GM23338 (cell line): ENCODE results near the gene NTNG2.

Experiments used
- CREB1 ChIP-seq: fragments of 250-450 bp; sonication (Bioruptor Pico); IDR thresholded peaks from 2 replicates; pipeline ENCODE4 v1.5.0; 2020; ENCODE audit warnings: low read depth, mild to moderate bottlenecking, moderate library complexity
- CTCF ChIP-seq, 2 experiments: fragments of 200-600 bp in 1 of 2; sonication (generic) in 1 of 2; conservative IDR thresholded peaks; 2 replicates each; pipeline versions ENCODE4 v1.5.1 to v1.6.1; 2016 to 2017; ENCODE audit warnings: antibody characterized with exemption in 2 of 2, low read depth in 2 of 2, mild to moderate bottlenecking in 2 of 2, moderate library complexity in 1 of 2
- EZH2 ChIP-seq: fragments of 200-600 bp; sonication (generic); IDR thresholded peaks from one replicate; pipeline ENCODE4 v1.8.0; 2017; ENCODE audit warnings: antibody characterized with exemption, mild to moderate bottlenecking, low read depth; ENCODE audit not compliant: unreplicated experiment
- EZH2phosphoT487 ChIP-seq: fragments of 200-600 bp; sonication (generic); IDR thresholded peaks from one replicate; pipeline ENCODE4 v1.8.1; 2018; ENCODE audit warnings: antibody characterized with exemption; ENCODE audit not compliant: unreplicated experiment
- JUNB ChIP-seq: IDR thresholded peaks from one replicate; pipeline ENCODE4 v1.6.1; 2016; ENCODE audit warnings: antibody characterized with exemption; ENCODE audit not compliant: unreplicated experiment
- POLR2AphosphoS5 ChIP-seq: IDR thresholded peaks from 2 replicates; pipeline ENCODE4 v1.6.1; 2016; ENCODE audit warnings: antibody characterized with exemption, low read depth
- STAT1 ChIP-seq: IDR thresholded peaks from one replicate; pipeline ENCODE4 v1.6.1; 2016; ENCODE audit warnings: antibody characterized with exemption; ENCODE audit not compliant: unreplicated experiment
- TF ChIP-seq, protein P1 (sequence below): IDR thresholded peaks from one replicate; pipeline ENCODE4 v1.6.1; 2018; ENCODE audit warnings: antibody characterized with exemption; ENCODE audit not compliant: unreplicated experiment

DNA sequence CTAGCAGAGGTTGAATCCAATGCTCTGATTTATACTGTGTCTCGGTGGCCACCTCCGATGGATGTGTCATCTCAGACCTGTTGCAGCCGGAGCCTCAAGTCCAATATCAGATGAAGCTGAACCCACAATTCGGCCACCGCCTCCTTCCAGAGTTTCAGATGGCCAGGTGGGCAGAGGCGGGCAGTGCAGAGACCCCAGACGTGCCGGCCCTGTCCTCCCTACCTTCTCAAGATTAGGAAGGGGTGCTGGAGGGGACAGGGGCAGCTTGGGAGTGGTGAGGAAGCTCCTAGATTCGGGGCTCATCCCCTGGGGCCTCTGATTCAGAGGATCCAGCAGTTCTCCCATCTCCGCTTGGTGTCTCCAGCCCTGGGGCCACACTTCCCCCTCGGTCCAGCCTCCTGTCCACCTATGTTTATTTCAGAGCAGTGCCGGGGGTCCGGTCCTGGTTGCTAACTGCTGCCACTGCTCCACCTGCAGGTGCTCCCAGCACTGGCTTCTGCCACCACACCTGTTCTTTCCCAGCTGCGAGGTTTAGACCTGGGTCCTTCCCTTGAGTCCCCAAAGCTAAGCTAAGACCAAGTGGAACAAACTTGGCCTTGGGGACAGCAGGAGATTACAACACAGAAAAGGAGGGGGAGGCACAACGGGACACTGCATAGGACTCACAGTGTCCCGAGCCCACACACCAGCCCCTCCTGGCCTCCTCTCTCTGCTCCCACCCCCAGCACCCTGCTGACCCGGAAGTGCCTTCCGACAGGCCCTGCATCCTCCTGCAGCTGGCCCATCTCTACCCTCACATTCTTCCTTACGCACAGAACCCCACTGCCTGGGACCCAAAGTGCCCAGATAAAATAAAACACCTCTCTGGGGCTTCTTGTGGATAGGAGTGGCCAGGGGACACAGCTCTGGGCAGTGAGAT is 81.6 kb downstream of the NTNG2 start:
- TF ChIP-seq CTCF (conservative IDR thresholded peaks at IDR 0.05; ENCODE audit: low read depth in 2 of 2) (peak in 1 of 2 experiments; percentile 50; a peak in 2 of 4 replicates), EZH2 (no peak), CREB1 (no peak), POLR2AphosphoS5 (no peak), STAT1 (no peak), EZH2phosphoT487 (no peak), JUNB (no peak)
- TF ChIP-seq, protein P1, sequence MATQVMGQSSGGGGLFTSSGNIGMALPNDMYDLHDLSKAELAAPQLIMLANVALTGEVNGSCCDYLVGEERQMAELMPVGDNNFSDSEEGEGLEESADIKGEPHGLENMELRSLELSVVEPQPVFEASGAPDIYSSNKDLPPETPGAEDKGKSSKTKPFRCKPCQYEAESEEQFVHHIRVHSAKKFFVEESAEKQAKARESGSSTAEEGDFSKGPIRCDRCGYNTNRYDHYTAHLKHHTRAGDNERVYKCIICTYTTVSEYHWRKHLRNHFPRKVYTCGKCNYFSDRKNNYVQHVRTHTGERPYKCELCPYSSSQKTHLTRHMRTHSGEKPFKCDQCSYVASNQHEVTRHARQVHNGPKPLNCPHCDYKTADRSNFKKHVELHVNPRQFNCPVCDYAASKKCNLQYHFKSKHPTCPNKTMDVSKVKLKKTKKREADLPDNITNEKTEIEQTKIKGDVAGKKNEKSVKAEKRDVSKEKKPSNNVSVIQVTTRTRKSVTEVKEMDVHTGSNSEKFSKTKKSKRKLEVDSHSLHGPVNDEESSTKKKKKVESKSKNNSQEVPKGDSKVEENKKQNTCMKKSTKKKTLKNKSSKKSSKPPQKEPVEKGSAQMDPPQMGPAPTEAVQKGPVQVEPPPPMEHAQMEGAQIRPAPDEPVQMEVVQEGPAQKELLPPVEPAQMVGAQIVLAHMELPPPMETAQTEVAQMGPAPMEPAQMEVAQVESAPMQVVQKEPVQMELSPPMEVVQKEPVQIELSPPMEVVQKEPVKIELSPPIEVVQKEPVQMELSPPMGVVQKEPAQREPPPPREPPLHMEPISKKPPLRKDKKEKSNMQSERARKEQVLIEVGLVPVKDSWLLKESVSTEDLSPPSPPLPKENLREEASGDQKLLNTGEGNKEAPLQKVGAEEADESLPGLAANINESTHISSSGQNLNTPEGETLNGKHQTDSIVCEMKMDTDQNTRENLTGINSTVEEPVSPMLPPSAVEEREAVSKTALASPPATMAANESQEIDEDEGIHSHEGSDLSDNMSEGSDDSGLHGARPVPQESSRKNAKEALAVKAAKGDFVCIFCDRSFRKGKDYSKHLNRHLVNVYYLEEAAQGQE: no peak
